Panc1 (cell line): ENCODE results near the gene USH2A. TPM values are rescaled to one million over a fixed set of nuclear protein-coding genes. Genes with fewer than 3 reads are reported as not detected.

Source experiments
- ATAC-seq: fragments of 200-7000 bp; cut with Tn5 transposase; 2 replicates; pipeline ENCODE4 v1.9.1; 2020; ENCODE audit warnings: mild to moderate bottlenecking, moderate library complexity
- BruUV-seq: library from RNA; stranded (reverse); fragments of 400-500 nt; replicated peaks from 2 replicates; lab custom pipeline; 2021; lab: Mats Ljungman, UMichigan
- CTCF ChIA-PET: fragments of 300-600 bp; sonication (Branson Sonifier 250); formaldehyde crosslinking; loops from one replicate; lab custom pipeline; 2022; ENCODE audit warnings: antibody characterized with exemption; lab: Charles Lee
- POLR2A ChIA-PET: fragments of 300-600 bp; sonication (Branson Sonifier 250); formaldehyde crosslinking; loops from one replicate; lab custom pipeline; 2022; ENCODE audit warnings: antibody characterized with exemption; lab: Charles Lee
- DNase-seq: peaks from one replicate; pipeline ENCODE4 v3.0.0-alpha.2; 2010; ENCODE audit warnings: low read depth, low spot score
- H3K27ac ChIP-seq: 2 replicates; pipeline ENCODE4 v1.5.1; 2011; ENCODE audit warnings: mild to moderate bottlenecking, low read length, inconsistent platforms
- H3K27me3 ChIP-seq: fragments of 200-500 bp; sonication (Bioruptor generic); 2 replicates; pipeline ENCODE4 v1.6.0; 2014; ENCODE audit warnings: low read length, inconsistent platforms; ENCODE audit not compliant: control insufficient read depth, insufficient read depth
- H3K36me3 ChIP-seq: fragments of 200-500 bp; sonication (Bioruptor generic); 2 replicates; pipeline ENCODE4 v1.5.1; 2014; ENCODE audit warnings: inconsistent platforms, mild to moderate bottlenecking, low read length, moderate library complexity; ENCODE audit not compliant: control insufficient read depth, insufficient read depth
- H3K4me1 ChIP-seq: 2 replicates; pipeline ENCODE4 v1.5.1; 2011; ENCODE audit warnings: inconsistent platforms, mild to moderate bottlenecking, low read length, moderate library complexity; ENCODE audit not compliant: control insufficient read depth, insufficient read depth
- H3K4me3 ChIP-seq, 2 experiments: 2 replicates each; pipeline ENCODE4 v1.5.1; 2011 to 2012; ENCODE audit warnings: low read depth in 2 of 2, low read length in 2 of 2, mild to moderate bottlenecking in 2 of 2, inconsistent platforms in 1 of 2, moderate library complexity in 1 of 2
- H3K9me3 ChIP-seq: fragments of 200-500 bp; sonication (Bioruptor generic); 2 replicates; pipeline ENCODE4 v1.5.1; 2014; ENCODE audit warnings: low read depth, mild to moderate bottlenecking, inconsistent platforms, low read length, moderate library complexity; ENCODE audit not compliant: control insufficient read depth, insufficient read depth
- CTCF ChIP-seq: fragments of 450-650 bp; IDR thresholded peaks from 2 replicates; pipeline ENCODE4 v1.5.1; 2017; ENCODE audit warnings: mild to moderate bottlenecking
- POLR2AphosphoS5 ChIP-seq: IDR thresholded peaks from 2 replicates; pipeline ENCODE4 v1.6.1; 2012; ENCODE audit warnings: mild to moderate bottlenecking, low read depth, low read length, moderate library complexity
- REST ChIP-seq, 2 experiments: IDR thresholded peaks; 2 replicates each; pipeline ENCODE4 v1.6.1; 2011 to 2012; ENCODE audit warnings: low read depth in 2 of 2, control low read depth in 1 of 2, low read length in 1 of 2, mild to moderate bottlenecking in 1 of 2, moderate library complexity in 1 of 2; ENCODE audit not compliant: insufficient read depth in 1 of 2
- SIN3A ChIP-seq: IDR thresholded peaks from 2 replicates; pipeline ENCODE4 v1.6.1; 2012; ENCODE audit warnings: low read depth, mild to moderate bottlenecking, low read length, moderate library complexity, borderline replicate concordance; ENCODE audit not compliant: insufficient read depth
- TCF7L2 ChIP-seq: IDR thresholded peaks from 2 replicates; pipeline ENCODE4 v1.6.1; 2011; ENCODE audit warnings: mild to moderate bottlenecking, low read depth, low read length, inconsistent platforms
- in situ Hi-C: cut with HindIII; loops from 2 replicates; pipeline ENCODE4 v1.10.0; 2016; ENCODE audit warnings: low sequenced_read_pairs, low pct_unique_long_range_greater_than_20kb
- intact Hi-C: fragments of 100-400 bp; cut with micrococcal nuclease; formaldehyde crosslinking; loops from one replicate; pipeline ENCODE4 v1.10.0; 2022; ENCODE audit not compliant: unreplicated experiment
- total RNA-seq: library from RNA; stranded (reverse); gene quantifications from one replicate; pipeline ENCODE4 v1.2.1, GENCODE V29; 2021; ENCODE audit not compliant: unreplicated experiment

Gene USH2A
- total RNA-seq, 1 experiment from 2014 or later = not detected

GRCh38 chr1:216466162-216466801 is 43.0 kb upstream of the USH2A start:
- in situ Hi-C loops = no loop called here
- Histone ChIP-seq H3K4me3 (no peak overlapping the region), H3K4me1 (no peaks in the 10 kb centered on the region), H3K27ac (no peak overlapping the region), H3K27me3 (no peaks in the 10 kb centered on the region), H3K36me3 (no peaks in the 10 kb centered on the region), H3K9me3 (no peaks in the 10 kb centered on the region)
- TF ChIP-seq POLR2AphosphoS5 = no peak
- TF ChIP-seq TCF7L2 = no peak
- TF ChIP-seq CTCF = no peak
- TF ChIP-seq SIN3A = no peak
- TF ChIP-seq REST (IDR thresholded peaks at IDR 0.05; ENCODE audit: insufficient read depth in 1 of 2, low read depth in 2 of 2, low read length in 1 of 2) = no peak
- intact Hi-C loops = no loop called here
- ChIA-PET POLR2A (no interaction called here), CTCF (no interaction called here)
- no peak for ATAC-seq
- no peak for DNase-seq
- no TSS peak for BruUV-seq

- H3K27ac ChIP-seq = no peak overlapping the region
- no peak for TF ChIP-seq TCF7L2
- TF ChIP-seq CTCF = no peak
- no peak for TF ChIP-seq POLR2AphosphoS5
- no peak for TF ChIP-seq REST (IDR thresholded peaks at IDR 0.05; ENCODE audit: insufficient read depth in 1 of 2, low read depth in 2 of 2, low read length in 1 of 2)
- TF ChIP-seq SIN3A = no peak
- no peak for ATAC-seq
- CTCF ChIA-PET = no interaction called here
- in situ Hi-C loops (no loop called here), intact Hi-C loops (no loop called here)
- POLR2A ChIA-PET = no interaction called here
- BruUV-seq = no TSS peak
- DNase-seq = no peak
- no peaks in the 10 kb centered on the region for H3K27me3 ChIP-seq
- no peaks in the 10 kb centered on the region for H3K4me1 ChIP-seq
- no peak overlapping the region for H3K4me3 ChIP-seq
- no peaks in the 10 kb centered on the region for H3K9me3 ChIP-seq
- no peaks in the 10 kb centered on the region for H3K36me3 ChIP-seq
Observed at GRCh38 chr1:216464489-216464888, 41.2 kb upstream of the USH2A start.
